Testis (tissue), 2 donors: ENCODE data around the gene DUSP19.

Experiments
- POLR2A ChIP-seq: fragments of 450-650 bp; IDR thresholded peaks from one replicate; pipeline ENCODE4 v1.6.1; 2017; ENCODE audit warnings: antibody characterized with exemption, mild to moderate bottlenecking, moderate library complexity
- TF ChIP-seq, protein P1 (sequence below), 3 experiments: fragments of 450-650 bp in 2 of 3; fragments of 200-600 bp in 1 of 3; sonication (generic) in 1 of 3; IDR thresholded peaks; one replicate each; pipeline ENCODE4 v1.5.1; 2016 to 2019; ENCODE audit warnings: antibody characterized with exemption in 3 of 3, mild to moderate bottlenecking in 2 of 3, moderate library complexity in 1 of 3

DNA sequence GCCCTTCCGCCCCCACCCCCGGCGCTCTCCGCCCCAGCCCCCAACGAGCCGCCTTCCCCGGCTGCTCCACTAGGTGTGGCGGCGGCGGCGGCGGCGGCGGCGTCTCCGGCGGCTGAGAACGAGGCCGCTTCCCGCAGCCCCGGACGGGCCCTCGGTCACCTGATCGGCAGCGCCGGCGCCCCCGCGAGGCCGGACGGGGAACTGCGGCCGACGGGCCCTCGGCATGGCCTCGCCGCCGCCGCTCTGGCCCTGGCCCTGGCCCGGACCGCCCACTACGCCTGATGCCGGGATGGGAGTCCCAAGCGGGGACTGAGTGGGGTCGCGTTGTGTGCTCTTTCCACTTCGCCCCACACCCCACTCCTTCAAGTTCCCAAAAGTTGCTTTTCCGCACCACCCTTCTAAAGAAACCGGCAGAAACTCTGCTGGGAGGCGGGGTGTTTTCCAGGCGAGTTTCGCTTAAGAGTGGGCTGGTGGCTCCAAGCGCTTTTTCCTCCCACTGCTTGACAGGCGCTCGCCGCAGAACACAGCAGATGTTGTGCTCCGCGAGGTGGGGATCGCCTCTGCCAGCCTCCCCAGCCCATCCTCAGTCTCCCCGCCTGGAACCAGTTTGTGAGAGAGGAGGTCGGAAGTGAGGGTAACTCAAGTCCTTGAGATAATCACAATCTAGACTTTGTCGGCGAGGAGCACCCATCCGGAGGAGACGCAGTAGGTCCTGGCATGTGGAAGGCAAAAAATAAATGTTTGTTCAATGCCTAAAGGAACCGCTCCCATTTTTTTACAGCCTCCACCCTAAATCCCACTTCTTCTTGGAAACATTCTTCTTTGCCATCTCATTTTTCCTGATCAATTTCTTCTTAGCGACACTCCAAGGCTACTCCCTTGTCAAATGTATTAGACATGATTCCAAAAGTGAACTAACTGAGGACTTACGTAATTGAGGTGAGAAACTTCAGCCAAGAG, 39.9 kb upstream of the DUSP19 start, which contains the start of gene NCKAP1:
- TF ChIP-seq, protein P1, sequence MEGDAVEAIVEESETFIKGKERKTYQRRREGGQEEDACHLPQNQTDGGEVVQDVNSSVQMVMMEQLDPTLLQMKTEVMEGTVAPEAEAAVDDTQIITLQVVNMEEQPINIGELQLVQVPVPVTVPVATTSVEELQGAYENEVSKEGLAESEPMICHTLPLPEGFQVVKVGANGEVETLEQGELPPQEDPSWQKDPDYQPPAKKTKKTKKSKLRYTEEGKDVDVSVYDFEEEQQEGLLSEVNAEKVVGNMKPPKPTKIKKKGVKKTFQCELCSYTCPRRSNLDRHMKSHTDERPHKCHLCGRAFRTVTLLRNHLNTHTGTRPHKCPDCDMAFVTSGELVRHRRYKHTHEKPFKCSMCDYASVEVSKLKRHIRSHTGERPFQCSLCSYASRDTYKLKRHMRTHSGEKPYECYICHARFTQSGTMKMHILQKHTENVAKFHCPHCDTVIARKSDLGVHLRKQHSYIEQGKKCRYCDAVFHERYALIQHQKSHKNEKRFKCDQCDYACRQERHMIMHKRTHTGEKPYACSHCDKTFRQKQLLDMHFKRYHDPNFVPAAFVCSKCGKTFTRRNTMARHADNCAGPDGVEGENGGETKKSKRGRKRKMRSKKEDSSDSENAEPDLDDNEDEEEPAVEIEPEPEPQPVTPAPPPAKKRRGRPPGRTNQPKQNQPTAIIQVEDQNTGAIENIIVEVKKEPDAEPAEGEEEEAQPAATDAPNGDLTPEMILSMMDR (IDR thresholded peaks at IDR 0.05): peak; percentile 95 to 99 (median 96)
- TF ChIP-seq POLR2A: no peak
